HL-60/S4 (cell line): ENCODE measurements around the gene ATP2B3.

ENCODE experiments used
- in situ Hi-C: fragments of 300-500 bp; cut with MboI; formaldehyde crosslinking; loops from 2 replicates; pipeline ENCODE4 v1.14.3; 2022; ENCODE audit warnings: low sequenced_read_pairs

The ATP2B3 gene

GRCh38 chrX:153628665-153629064 is 111.2 kb downstream of the ATP2B3 start:
- in situ Hi-C loops, result no loop called here

- in situ Hi-C loops, result no loop called here
Observed at GRCh38 chrX:153631346-153631745, 113.9 kb downstream of the ATP2B3 start.

- in situ Hi-C loops, result no loop called here
Observed at GRCh38 chrX:153631907-153632594, 114.6 kb downstream of the ATP2B3 start.
